Testis (tissue), 2 donors: Measurements from ENCODE around the gene PNMA8B.

Experiments used
- POLR2A ChIP-seq: fragments of 450-650 bp; IDR thresholded peaks from one replicate; pipeline ENCODE4 v1.6.1; 2017; ENCODE audit warnings: antibody characterized with exemption, mild to moderate bottlenecking, moderate library complexity
- TF ChIP-seq, protein P1 (sequence below), 3 experiments: fragments of 450-650 bp in 2 of 3; fragments of 200-600 bp in 1 of 3; sonication (generic) in 1 of 3; IDR thresholded peaks; one replicate each; pipeline ENCODE4 v1.5.1; 2016 to 2019; ENCODE audit warnings: antibody characterized with exemption in 3 of 3, mild to moderate bottlenecking in 2 of 3, moderate library complexity in 1 of 3

DNA sequence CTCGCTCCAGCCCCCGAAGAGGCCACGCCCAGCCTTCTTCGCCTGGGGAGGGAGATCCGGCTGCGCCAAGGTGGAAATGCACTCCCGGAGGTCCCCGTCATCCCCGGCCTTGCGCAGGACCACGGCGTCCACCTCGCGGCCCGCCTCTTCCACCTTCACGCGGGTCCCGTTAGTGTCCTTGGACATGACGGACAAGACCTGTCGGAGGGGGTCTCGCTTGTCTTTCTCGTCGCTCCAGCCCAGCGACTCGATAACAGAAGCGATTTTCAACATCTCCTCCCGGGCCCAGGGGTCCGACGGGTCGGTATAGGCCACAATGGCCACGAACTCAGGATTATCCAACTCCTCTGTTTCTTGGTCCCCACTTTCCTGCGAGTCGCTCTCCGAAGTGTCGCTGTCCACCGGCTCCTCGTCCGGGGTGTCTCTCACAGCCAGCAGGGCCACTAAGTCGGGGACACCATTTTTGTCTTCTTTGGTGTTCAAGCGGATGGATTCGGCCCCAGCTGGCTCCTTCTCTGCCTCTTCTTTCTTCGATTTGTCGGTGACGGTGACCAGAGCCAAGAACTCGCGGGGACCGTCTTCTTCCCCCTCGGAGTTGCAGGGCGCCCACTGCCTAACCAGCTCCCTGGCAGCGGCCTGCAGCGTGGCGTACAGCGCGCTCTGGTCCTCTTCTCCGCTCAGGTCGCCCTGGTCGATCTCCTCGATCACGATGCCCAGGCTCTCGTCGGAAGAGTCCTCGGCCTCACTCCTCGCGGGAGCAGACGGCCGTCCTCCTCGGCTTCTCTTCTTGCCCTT, 1.3 kb downstream of the PNMA8B start:
- TF ChIP-seq POLR2A, result no peak
- TF ChIP-seq, protein P1, sequence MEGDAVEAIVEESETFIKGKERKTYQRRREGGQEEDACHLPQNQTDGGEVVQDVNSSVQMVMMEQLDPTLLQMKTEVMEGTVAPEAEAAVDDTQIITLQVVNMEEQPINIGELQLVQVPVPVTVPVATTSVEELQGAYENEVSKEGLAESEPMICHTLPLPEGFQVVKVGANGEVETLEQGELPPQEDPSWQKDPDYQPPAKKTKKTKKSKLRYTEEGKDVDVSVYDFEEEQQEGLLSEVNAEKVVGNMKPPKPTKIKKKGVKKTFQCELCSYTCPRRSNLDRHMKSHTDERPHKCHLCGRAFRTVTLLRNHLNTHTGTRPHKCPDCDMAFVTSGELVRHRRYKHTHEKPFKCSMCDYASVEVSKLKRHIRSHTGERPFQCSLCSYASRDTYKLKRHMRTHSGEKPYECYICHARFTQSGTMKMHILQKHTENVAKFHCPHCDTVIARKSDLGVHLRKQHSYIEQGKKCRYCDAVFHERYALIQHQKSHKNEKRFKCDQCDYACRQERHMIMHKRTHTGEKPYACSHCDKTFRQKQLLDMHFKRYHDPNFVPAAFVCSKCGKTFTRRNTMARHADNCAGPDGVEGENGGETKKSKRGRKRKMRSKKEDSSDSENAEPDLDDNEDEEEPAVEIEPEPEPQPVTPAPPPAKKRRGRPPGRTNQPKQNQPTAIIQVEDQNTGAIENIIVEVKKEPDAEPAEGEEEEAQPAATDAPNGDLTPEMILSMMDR (IDR thresholded peaks at IDR 0.05), result no peak
